GM18511 (cell line): ENCODE results near the gene COG3.

Experiments
- ATAC-seq: cut with Tn5 transposase; IDR thresholded peaks from one replicate; pipeline ENCODE4 v1.9.1; 2021; ENCODE audit warnings: mild to moderate bottlenecking, moderate library complexity; ENCODE audit not compliant: unreplicated experiment

COG3 gene

GRCh38 chr13:45447050-45447661 lies 17.6 kb upstream of the COG3 start:
- ATAC-seq = no peak

- ATAC-seq = no peak
Observed at GRCh38 chr13:45448965-45449559, 15.7 kb upstream of the COG3 start.

GRCh38 chr13:45451282-45451681 lies 13.5 kb upstream of the COG3 start:
- ATAC-seq = no peak

- ATAC-seq = no peak
Observed at GRCh38 chr13:45454204-45454603, 10.5 kb upstream of the COG3 start.

- no peak for ATAC-seq
Observed at GRCh38 chr13:45456196-45456972, 8.4 kb upstream of the COG3 start.

- no peak for ATAC-seq
Observed at GRCh38 chr13:45464141-45464686, 525 bp upstream of the COG3 start.

GRCh38 chr13:45466359-45466758 lies 1.6 kb downstream of the COG3 start:
- ATAC-seq = no peak

GRCh38 chr13:45468635-45469034 lies 3.9 kb downstream of the COG3 start:
- no peak for ATAC-seq

GRCh38 chr13:45472171-45472705 lies 7.5 kb downstream of the COG3 start:
- ATAC-seq = no peak

- no peak for ATAC-seq
Observed at GRCh38 chr13:45473627-45474026, 8.9 kb downstream of the COG3 start.

GRCh38 chr13:45474584-45475454 lies 10.1 kb downstream of the COG3 start:
- no peak for ATAC-seq

GRCh38 chr13:45479661-45480060 lies 14.9 kb downstream of the COG3 start:
- ATAC-seq = no peak

- ATAC-seq = no peak
Observed at GRCh38 chr13:45481688-45482087, 16.9 kb downstream of the COG3 start.

- no peak for ATAC-seq
Observed at GRCh38 chr13:45482571-45483173, 17.9 kb downstream of the COG3 start.

- no peak for ATAC-seq
Observed at GRCh38 chr13:45487604-45488003, 22.9 kb downstream of the COG3 start.

GRCh38 chr13:45490068-45490467 lies 25.3 kb downstream of the COG3 start:
- ATAC-seq = no peak

- ATAC-seq = no peak
Observed at GRCh38 chr13:45492538-45492937, 27.8 kb downstream of the COG3 start.

GRCh38 chr13:45496942-45497341 lies 32.2 kb downstream of the COG3 start:
- no peak for ATAC-seq

GRCh38 chr13:45500492-45501174 lies 35.9 kb downstream of the COG3 start:
- ATAC-seq = no peak

- no peak for ATAC-seq
Observed at GRCh38 chr13:45501175-45501526, 36.4 kb downstream of the COG3 start.
